ENCODE measurements around the gene SGCA.
A peak's percentile ranks its signal among the peaks of the same experiment; 100 is the strongest.

The SGCA gene

DNA sequence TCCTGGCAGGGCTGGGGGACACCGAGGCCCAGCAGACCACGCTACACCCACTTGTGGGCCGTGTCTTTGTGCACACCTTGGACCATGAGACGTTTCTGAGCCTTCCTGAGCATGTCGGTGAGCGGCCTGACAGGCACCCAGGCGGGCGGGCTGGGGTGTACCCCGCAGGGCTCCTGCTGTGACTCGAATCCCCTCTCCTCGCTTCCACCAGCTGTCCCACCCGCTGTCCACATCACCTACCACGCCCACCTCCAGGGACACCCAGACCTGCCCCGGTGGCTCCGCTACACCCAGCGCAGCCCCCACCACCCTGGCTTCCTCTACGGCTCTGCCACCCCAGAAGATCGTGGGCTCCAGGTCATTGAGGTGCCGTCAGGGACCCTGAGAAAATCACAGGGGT, 1.6 kb downstream of the SGCA start:
- DNase-seq (ENCODE audit: low read depth), result no peak

DNA sequence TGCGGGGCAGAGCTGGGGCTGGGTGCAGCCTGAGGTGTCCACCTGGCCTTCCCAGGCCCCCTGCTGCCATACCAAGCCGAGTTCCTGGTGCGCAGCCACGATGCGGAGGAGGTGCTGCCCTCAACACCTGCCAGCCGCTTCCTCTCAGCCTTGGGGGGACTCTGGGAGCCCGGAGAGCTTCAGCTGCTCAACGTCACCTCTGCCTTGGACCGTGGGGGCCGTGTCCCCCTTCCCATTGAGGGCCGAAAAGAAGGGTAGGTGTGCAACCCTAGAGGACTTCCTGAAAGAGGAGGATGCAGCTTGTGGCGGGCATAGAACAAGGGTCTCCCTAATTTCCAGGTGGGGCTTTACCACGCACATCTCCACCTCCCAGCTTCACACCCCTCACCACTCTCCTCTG, 2.5 kb downstream of the SGCA start:
- DNase-seq (ENCODE audit: low read depth), result no peak

DNA sequence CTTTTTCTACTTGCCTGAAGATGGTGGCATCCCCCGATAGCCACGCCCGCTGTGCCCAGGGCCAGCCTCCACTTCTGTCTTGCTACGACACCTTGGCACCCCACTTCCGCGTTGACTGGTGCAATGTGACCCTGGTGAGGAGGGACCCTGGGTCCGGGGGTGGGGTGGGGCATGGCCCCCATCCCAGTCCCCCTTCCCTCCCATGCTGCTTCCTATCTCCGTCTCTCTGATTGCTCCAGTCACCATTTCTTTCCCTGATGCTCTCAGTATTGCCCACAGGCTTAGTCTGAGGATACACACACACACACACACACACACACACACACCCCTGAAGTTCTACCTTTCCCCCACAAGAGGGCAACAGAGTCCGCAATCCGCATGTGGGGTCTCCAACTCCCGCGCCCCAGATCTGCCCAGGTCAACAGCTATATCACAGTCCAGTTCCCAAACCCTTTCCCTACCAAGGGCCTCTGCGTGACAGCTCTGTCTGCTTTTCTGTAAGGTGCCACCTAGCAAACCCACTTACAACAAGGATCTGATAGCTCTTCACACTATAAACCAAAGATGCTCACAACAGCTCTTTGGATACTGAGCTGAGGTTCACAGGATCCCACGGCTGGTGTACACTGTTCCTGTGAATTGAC, 3.4 kb downstream of the SGCA start:
- peak; percentile 49 for DNase-seq (ENCODE audit: low read depth)

DNA sequence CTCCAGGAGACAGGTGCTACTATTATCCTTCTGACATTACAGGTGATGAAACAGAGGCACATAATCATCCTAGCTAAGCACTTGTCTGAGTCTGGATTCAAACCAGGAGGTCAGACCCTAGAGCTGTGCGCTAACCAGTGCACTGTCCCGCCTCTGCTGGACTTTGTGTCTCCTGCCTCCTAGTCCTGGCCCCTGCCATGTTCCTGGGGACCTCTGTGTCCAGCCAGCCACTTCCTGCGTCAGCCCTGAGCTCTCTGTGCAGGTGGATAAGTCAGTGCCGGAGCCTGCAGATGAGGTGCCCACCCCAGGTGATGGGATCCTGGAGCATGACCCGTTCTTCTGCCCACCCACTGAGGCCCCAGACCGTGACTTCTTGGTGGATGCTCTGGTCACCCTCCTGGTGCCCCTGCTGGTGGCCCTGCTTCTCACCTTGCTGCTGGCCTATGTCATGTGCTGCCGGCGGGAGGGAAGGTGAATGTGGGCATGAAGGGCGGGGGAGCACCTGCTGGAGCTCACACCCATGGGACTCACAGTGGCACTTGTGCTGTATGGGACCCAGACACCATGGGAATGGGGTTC, 4.2 kb downstream of the SGCA start:
- DNase-seq (ENCODE audit: low read depth), result no peak

- DNase-seq (ENCODE audit: low read depth), result no peak
Measured at GRCh38 chr17:50170662-50171370, 5.0 kb downstream of the SGCA start.

DNA sequence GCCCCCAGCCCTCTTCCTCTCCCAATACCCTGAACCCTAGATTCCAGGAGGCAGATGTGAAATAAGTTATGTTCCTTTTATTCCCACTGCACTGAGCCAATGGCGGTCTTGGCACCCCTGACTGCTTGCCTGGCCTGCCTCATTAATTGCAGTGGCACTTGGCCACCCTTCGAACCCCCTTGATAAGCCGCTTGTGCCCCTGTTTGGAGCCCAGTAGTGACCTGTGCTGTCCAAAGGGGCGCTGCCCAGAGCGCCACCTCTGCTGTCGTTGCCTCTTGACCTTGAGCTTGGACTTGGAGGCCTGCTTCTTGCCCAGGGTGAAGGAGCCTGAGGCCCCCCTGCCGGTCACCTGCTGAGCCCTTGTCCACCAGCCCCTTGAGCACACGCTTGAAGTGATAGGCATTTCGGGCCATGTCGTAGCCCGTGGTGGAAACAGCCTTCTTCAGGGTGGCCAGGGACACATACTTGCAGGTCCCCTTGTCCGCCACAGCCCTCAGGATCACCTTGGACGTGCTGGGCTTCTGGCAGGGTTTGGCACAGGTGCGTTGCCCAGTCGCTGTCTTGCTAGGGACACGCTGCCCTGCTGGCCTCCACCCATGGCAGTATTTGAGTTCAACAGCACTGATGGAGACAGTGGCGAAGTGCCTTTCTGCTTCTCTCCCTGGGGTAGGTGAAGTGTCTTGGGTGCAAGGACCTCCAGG, 5.7 kb downstream of the SGCA start:
- no peak for DNase-seq (ENCODE audit: low read depth)

DNA sequence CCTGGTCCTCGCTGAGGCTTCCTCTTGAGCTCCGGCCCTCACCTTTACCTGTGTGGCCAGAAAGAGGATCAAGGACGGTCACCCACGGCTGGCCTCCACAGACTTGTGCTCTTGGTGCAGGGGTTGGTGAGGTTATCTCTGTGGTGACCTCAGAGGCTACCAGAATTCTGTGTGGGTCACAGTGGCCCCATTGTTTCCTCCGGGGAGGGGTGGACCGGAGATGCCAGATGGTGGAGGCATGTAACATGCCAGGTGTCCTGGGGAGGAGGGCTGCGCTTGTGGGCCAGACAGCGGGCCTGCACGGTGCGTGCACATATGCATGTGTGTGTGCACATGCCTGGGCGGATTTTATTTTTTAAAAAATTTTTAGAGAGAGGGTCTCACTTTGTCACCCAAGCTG, 6.3 kb downstream of the SGCA start:
- DNase-seq (ENCODE audit: low read depth), result no peak

DNA sequence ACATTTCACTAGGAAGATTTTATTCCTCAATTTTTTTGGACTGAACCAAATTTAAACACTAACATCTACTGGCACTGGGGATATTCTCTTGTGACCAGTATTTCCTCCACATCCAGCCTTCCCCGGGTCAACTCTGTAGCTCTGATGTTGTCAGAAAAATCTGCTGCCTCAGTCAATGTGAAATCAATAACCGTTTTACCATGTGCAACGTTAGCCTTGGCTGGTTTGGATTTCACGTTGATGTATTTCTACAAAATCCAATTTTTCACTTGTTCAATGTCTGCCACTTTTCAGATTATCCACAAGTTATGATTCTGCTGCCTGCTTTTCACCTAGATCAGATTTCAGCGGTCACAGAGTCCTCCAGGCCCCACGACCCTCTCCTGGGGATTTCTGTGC, 7.1 kb downstream of the SGCA start:
- DNase-seq (ENCODE audit: low read depth), result no peak

DNA sequence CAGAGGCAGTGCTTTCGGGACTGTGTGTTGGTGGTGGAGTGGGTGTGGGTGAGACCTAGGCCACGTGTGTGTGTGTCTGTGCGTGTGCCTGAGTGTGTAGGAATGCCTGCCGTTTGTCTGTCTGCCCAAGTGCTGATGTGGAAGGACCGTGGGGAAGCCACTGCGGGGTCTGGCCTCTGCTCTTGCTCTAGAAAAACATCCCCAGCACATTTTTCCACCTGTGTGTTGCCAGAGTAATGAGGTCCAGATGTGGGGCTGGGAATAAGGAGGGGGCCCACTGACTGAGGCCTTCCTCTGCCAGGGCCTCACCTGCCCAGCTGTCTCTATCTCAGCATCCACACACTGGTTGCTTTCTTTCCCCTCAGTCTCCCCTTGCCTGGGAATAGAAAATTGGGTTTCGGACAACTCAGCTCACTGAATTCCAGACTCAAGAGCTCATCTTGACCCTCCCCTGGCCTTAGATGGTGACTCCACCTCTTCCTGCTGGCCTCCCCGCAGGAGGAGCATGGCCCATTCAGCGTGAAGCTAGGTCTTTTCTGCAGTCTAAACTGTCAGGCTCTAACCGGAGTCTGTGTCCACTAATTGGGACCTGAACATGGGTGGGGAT, 7.6 kb downstream of the SGCA start:
- DNase-seq (ENCODE audit: low read depth), result no peak

DNA sequence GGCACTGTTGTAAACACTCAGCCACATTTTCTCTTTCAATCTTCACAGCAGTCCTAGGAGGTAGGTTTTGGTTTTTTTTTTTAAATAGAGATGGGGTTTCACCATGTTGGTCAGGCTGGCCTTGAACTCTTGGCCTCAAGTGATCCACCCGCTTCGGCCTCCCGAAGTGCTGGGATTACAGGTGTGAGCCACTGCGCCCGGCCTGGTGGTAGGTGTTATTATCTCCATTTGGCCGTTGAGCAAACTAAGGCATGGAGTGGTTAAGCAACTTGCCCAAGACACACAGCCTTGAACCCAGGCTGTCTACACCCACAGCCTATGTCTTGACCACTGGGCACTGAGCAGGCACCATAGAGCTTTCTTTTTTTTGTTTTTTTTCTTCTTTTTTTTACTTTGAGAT, 8.6 kb downstream of the SGCA start:
- DNase-seq (ENCODE audit: low read depth), result no peak

DNA sequence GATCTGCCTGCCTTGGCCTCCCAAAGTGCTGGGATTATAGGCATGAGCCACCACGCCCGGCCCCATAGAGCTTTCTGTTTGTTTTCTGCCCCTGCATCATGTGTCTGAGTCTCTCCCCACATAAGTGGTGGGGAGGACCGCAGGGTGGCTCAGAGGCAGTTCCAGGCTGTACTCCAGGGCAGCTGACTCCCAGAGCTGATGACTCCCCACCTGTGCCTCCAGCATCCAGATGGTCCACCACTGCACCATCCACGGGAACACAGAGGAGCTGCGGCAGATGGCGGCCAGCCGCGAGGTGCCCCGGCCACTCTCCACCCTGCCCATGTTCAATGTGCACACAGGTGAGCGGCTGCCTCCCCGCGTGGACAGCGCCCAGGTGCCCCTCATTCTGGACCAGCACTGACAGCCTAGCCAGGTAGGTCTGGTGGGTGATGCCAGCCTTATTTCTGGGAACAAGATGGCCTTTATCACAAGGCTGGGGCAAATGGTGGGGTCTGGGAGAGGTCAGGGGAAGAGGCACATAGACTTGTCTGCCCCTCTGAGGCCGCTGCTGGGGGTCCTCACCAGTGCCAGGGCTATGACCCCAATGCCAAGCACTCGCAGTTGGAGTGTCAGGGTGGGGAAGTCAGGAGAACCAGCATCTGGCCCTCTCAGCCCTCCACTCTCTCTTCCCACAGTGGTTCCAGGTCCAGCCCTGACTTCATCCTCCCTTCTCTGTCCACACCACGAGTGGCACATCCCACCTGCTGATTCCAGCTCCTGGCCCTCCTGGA, 9.4 kb downstream of the SGCA start:
- no peak for DNase-seq (ENCODE audit: low read depth)

- no peak for DNase-seq (ENCODE audit: low read depth)
Measured at GRCh38 chr17:50176559-50177357, 11.0 kb downstream of the SGCA start.

GRCh38 chr17:50177476-50177875, 11.7 kb downstream of the SGCA start:
- no peak for DNase-seq (ENCODE audit: low read depth)

DNA sequence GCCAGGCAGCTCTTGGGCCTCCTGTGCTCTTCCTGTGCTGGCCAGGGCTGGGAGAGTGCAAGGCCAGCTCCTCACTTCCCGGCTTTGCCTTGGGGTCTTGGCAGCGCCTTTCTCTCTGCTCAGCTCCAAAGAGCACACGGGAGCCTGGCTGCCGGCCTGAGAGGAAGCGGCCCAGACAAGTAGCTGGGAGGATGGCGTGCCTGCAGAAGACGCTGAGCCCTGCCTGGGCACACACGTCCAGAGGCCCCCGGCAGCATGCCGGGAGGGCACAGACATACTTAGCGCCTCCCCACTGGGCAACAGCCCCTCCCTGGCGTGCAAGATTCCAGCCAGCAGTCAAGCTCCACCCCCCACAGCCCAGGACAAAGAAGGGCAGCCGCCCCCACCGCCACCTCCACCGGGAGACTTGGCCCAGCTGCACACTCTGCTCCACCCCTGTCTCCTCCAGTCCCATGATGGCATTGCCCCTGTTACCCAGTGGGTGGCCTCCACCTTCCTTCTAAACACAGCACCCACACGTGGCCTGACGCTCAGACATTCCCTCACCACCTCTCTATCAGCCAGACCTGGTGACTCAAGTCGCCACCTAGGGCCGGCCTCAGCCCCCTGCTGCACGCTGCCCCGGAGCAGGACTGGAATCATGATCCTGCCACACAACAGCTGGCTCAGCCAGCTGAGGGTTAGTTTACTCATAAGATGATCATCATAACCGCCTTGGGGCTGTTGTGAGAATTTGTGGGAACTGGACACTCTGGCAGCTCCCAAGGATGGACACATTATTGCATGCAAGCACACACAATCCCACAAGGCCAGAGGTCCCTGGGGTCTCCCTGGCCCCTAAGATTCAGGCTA, 12.4 kb downstream of the SGCA start:
- DNase-seq (ENCODE audit: low read depth), result peak; percentile 32

GRCh38 chr17:50180111-50180510, 14.3 kb downstream of the SGCA start:
- DNase-seq (ENCODE audit: low read depth), result no peak

GRCh38 chr17:50180620-50181019, 14.8 kb downstream of the SGCA start:
- no peak for DNase-seq (ENCODE audit: low read depth)

- DNase-seq (ENCODE audit: low read depth), result no peak
Measured at GRCh38 chr17:50181144-50181543, 15.3 kb downstream of the SGCA start.

DNA sequence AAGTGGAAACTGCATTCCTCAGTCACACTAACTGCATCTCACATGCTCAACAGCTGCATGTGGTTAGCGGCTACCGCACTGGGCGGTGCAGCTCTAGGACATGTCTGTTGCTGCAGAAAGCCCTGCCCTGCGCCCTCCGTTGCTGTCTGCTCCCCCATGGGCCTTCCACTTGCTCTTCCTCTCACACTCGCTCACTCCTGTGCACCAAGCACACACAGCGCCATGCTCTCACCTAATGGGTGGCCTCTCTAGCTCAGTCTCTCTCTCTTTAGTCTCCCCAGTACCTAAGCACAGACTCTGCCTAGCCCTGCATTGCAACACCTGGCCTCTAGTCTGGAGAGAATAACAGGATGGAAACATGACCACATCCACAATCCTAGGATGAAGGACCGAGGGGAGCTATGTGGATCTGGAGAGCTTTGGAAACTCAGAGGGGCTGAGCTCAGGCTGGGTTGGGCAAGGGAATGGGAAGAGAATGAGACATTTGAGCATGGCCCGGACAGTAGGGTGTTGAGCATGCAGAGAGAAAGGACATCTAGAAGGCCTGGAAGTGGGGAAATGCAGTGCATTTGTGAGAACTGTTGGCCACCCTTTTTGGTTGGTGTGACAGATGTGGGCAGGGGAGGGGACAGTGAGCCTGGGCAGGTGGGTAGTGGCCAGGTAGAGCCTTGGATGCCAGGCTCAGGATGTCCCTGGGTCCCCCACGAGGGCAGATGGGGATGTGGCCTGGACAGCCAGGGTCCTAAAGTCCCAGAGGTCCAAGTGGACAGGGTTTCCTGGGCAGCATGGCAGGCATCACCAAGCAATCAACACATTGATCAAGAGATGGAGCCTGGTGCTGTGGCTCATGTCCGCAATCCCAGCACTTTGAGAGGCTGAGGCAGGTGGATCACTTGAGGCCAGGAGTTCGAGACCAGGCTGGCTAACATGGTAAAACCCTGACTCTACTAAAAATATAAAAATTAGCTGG, 16.1 kb downstream of the SGCA start:
- DNase-seq (ENCODE audit: low read depth), result no peak

All from activated T-cell treated with anti-CD3 and anti-CD28 coated beads for 24 hours (primary cell).